ENCODE data around the gene NCOA7. TPM values are rescaled to one million over a fixed set of nuclear protein-coding genes. Genes with fewer than 3 reads are reported as not detected.
A peak's percentile ranks its signal among the peaks of the same experiment; 100 is the strongest.

The NCOA7 gene
- total RNA-seq, 1 experiment from 2014 or later: 14.4 TPM

GRCh38 chr6:125818772-125819260 lies 28.1 kb downstream of the NCOA7 start:
- Mint-ChIP-seq H3K36me3 (no peaks in the 10 kb centered on the region), H3K27me3 (ENCODE audit: low read depth) (no peaks in the 10 kb centered on the region), H3K9me3 (no peaks in the 10 kb centered on the region), H3K27ac (no peak overlapping the region), H3K4me3 (no peak overlapping the region), H3K4me1 (no peaks in the 10 kb centered on the region)
- ChIA-PET CTCF (no interaction called here), POLR2A (no interaction called here)
- TF ChIP-seq USF1 (CRISPR knock-in tag; IDR thresholded peaks at IDR 0.05): no peak
- TF ChIP-seq GABPB1 (CRISPR knock-in tag; IDR thresholded peaks at IDR 0.05): peak; percentile 47; the same call in 1 of the 2 replicates
- ATAC-seq (no peak), DNase-seq (ENCODE audit: low spot score) (no peak)

- ATAC-seq (no peak), DNase-seq (ENCODE audit: low spot score) (no peak)
- CTCF ChIA-PET: interaction anchor here (1.1 kb wide), 1 partner anchor 136 kb away, joined by 4 read pairs; no protein-coding TSS in a partner anchor
- Mint-ChIP-seq H3K4me1 (no peaks in the 10 kb centered on the region), H3K27me3 (ENCODE audit: low read depth) (no peaks in the 10 kb centered on the region), H3K27ac (no peak overlapping the region), H3K4me3 (no peak overlapping the region), H3K9me3 (no peaks in the 10 kb centered on the region), H3K36me3 (no peaks in the 10 kb centered on the region)
- POLR2A ChIA-PET: no interaction called here
- TF ChIP-seq PRRX2 (CRISPR knock-in tag; IDR thresholded peaks at IDR 0.05): no peak
- TF ChIP-seq CBFB (CRISPR knock-in tag; IDR thresholded peaks at IDR 0.05; ENCODE audit: low read depth): no peak
- TF ChIP-seq CREB1 (CRISPR knock-in tag; IDR thresholded peaks at IDR 0.05): no peak
These were observed 29.0 kb downstream of the NCOA7 start for GRCh38 chr6:125819535-125820326.

GRCh38 chr6:125821825-125822281 lies 31.1 kb downstream of the NCOA7 start:
- POLR2A ChIA-PET: no interaction called here
- Mint-ChIP-seq H3K36me3 (no peaks in the 10 kb centered on the region), H3K27ac (no peak overlapping the region), H3K4me1 (peaks cover 4% of the 10 kb centered on the region; the same call in 1 of the 2 replicates), H3K4me3 (no peak overlapping the region), H3K27me3 (ENCODE audit: low read depth) (no peaks in the 10 kb centered on the region), H3K9me3 (0 out of 2 replicates have a peak, but pooled peaks cover 3% of the 10 kb centered on the region)
- ATAC-seq (no peak), DNase-seq (ENCODE audit: low spot score) (no peak)
- CTCF ChIA-PET: no interaction called here
- TF ChIP-seq PRDM15 (CRISPR knock-in tag; IDR thresholded peaks at IDR 0.05): no peak
- TF ChIP-seq CBFB (CRISPR knock-in tag; IDR thresholded peaks at IDR 0.05; ENCODE audit: low read depth): no peak
- no peak for TF ChIP-seq PRRX2 (CRISPR knock-in tag; IDR thresholded peaks at IDR 0.05)
- TF ChIP-seq NFATC4 (CRISPR knock-in tag; IDR thresholded peaks at IDR 0.05): no peak
- no peak for TF ChIP-seq SMAD3 (CRISPR knock-in tag; IDR thresholded peaks at IDR 0.05; ENCODE audit: borderline replicate concordance)
- TF ChIP-seq FOXK1 (CRISPR knock-in tag; IDR thresholded peaks at IDR 0.05): no peak
- no peak for TF ChIP-seq ZNF423 (CRISPR knock-in tag; IDR thresholded peaks at IDR 0.05)
- TF ChIP-seq ZNF263 (CRISPR knock-in tag; IDR thresholded peaks at IDR 0.05; ENCODE audit: low read depth): no peak
- no peak for TF ChIP-seq AFF4 (CRISPR knock-in tag; IDR thresholded peaks at IDR 0.05; ENCODE audit: borderline replicate concordance)
- no peak for TF ChIP-seq ZMAT4 (CRISPR knock-in tag; IDR thresholded peaks at IDR 0.05)
- no peak for TF ChIP-seq IRF1 (CRISPR knock-in tag; IDR thresholded peaks at IDR 0.05)
- TF ChIP-seq IRF2 (CRISPR knock-in tag; IDR thresholded peaks at IDR 0.05; ENCODE audit: borderline replicate concordance, low read depth): no peak
- no peak for TF ChIP-seq GRHL2 (CRISPR knock-in tag; IDR thresholded peaks at IDR 0.05; ENCODE audit: insufficient replicate concordance, severe bottlenecking)
- TF ChIP-seq GABPB1 (CRISPR knock-in tag; IDR thresholded peaks at IDR 0.05): no peak
- no peak for TF ChIP-seq ZNF425 (CRISPR knock-in tag; conservative IDR thresholded peaks at IDR 0.05)
